GM18505 (cell line): ENCODE results near the gene KHDRBS2.

Source experiments
- ATAC-seq: cut with Tn5 transposase; IDR thresholded peaks from one replicate; pipeline ENCODE4 v1.9.1; 2021; ENCODE audit not compliant: unreplicated experiment
- POLR2A ChIP-seq: IDR thresholded peaks from 4 replicates; pipeline ENCODE4 v1.6.1; 2011; ENCODE audit warnings: borderline replicate concordance; ENCODE audit not compliant: insufficient read depth, insufficient read length; ENCODE audit errors: extremely low read depth

The KHDRBS2 gene

DNA sequence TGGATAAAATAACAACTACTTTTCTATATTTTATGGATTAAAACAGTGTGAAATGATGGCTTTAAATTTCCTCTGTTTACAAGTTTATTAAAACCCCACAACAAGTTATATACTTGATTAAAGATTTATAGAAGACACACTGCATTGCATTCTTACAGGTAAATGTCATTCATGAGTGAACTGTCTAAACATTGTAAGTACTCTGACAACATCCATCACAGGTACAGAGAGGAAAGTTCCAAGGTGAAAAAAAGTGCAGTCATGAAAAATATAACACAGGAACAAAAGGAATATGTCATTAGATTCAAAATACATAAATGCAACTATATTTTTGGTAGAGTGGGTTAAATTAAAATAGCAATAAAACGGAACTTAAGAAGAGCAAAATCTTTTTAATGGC is 156.9 kb downstream of the KHDRBS2 start:
- ATAC-seq: no peak
- TF ChIP-seq POLR2A: no peak

DNA sequence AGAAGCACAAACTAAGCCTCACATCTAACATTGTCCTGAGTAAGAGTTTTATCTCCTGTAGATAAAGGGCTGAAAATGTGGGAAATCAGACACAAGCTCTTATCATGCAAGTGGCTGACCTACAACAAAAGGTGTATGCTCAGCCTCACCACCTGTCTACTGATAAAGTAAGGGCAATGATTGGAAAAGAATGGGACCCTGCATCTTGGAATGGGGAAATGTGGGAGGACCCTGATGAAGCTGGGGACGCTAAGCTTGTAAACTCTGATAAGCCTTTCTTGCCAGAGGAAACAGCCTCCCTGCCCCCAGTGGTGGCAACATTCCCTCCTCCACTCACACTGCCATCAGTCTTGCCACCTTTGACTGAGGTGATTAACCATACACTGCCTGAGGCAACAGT is 166.6 kb downstream of the KHDRBS2 start:
- ATAC-seq: no peak
- no peak for TF ChIP-seq POLR2A

DNA sequence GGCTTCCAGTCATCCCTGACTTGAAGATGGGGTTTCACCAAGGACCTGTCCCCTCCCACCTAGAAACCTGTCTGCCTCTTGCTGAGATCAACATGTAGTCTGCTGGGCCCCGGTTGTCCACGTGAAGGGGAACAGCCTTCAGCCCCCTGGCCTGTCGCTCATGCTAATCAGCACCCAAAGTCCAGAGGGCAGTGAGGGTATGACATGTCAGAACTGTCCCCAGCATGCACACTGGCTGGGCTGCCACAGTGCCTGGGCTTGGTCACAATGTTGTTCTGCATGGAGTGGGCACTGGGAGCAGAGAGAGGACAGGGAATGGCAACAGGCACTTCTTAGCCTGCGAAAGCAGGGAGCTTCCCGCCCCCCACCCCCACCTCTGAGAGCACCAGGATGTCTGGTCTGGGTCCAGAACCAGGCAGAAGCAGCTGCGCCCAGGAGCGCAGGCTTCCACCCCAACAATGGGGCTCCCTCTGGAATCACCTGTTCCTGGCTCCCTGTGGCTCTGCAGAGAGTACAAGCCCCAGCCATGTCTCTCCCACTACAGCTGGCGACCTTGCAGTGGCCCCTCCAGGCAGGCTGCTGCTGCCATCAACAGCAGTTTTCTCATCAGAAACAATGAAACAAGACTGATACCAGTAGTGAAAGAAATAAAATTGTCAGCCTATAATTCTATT is 182.7 kb downstream of the KHDRBS2 start:
- ATAC-seq: no peak
- no peak for TF ChIP-seq POLR2A

DNA sequence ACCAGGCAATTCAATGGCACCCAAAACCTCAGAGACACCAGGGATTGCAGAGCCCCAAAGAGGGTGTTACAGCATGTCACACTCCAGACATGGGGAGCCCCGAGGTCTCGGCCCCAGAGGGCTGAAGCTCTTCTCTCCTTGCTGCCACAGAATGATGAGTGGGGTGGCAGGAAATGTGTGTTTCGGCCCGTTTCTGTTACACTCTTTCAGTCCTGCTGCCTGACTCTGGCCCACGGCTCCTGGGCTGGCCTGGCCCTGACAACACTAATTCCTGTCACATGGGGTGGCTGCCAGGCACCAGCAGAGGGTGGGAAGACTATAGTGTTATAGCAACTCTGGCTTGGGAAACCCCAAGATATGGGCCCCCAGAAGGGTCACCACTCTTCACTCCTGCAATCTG is 183.6 kb downstream of the KHDRBS2 start:
- no peak for ATAC-seq
- no peak for TF ChIP-seq POLR2A

DNA sequence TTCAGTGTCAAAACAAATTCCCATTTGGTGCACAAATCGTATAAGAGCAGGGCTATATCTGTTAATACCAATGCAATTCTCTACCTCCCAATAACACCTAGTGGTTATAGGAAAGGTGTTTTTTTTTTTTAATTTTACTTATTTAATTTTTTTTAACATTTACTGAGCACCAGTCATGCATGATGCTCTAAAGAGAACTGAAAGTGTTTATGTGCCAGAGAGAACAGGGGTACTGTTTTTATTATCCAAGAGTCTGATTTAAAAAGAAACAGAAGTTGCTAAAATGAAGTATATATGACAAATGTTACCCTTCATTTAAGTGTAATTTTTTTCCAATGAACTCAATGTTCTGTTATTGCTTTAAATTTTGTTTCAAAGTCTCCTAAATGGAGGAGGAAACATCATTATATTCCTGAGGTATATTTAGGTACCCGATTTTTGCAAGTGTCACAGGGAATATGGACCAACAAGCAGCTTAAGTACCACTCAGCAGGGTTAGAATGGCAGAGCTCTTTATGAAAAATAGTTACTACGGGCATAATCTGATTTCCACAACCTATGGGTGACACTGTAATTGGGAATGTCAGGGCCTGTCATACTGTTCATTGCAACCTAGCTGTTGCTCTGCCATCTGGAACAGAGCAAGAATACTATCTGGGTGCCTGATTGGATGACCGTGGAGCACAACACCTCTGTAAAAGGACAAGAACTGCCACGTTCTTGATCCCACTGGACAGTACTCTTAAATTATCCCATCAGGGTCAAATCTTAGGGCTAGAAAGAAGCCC is 195.4 kb downstream of the KHDRBS2 start:
- ATAC-seq: no peak
- no peak for TF ChIP-seq POLR2A

DNA sequence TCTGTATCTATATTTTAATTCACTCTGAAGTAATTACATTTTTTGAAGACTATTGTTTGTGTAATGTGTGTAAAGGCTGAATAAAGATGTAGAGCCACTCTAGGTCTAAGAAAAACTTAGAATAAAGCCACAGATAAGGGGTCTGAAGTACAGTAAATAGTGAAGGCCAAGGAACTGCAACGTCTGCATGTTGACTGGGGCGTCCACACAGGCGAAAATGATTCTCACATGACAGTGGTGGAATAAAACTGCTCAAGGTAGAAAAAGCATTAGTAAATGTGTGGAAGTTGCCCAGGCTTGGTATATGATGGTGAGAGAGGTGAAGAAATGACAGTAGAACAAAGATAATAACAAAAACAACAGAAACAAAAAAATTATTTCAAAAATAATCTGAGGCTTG is 196.2 kb downstream of the KHDRBS2 start:
- TF ChIP-seq POLR2A: no peak
- ATAC-seq: no peak

DNA sequence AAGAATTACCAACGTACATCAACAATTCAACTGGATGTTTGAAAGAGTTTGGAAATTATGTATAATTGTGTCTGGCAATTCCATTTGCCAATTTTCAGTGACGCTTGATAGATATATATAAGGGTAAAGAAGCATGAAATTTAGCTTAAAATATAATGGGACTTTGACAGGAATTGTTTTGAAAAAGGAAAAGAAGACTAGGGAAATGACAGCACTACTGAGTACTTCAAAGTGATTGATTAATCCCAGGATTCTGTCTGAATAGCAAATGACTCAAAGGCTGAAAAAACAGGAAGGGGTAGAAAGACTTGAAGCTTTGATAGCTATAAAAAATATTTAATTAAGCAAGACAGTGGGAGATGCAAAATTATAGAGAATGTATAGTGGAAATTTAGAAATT is 200.0 kb downstream of the KHDRBS2 start:
- ATAC-seq: no peak
- TF ChIP-seq POLR2A: no peak

DNA sequence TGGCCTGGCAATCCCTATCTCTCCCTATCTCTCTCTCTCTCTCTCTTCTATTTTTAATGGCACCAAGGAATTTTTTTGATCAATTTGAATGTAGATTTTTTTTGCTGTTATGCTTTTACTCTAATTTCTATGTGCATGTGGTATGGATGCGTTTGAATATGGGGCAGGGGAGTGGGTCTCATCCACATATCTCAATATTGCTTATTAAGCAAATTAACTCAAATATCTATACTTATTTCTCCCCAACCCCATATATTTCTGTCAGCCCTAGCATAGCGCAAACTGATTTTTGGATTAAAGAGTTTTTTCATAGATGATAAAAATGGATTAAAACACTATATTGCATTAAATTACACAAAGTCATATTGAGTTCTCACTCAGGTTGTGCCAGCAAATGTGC is 210.2 kb downstream of the KHDRBS2 start:
- no peak for TF ChIP-seq POLR2A
- ATAC-seq: no peak

DNA sequence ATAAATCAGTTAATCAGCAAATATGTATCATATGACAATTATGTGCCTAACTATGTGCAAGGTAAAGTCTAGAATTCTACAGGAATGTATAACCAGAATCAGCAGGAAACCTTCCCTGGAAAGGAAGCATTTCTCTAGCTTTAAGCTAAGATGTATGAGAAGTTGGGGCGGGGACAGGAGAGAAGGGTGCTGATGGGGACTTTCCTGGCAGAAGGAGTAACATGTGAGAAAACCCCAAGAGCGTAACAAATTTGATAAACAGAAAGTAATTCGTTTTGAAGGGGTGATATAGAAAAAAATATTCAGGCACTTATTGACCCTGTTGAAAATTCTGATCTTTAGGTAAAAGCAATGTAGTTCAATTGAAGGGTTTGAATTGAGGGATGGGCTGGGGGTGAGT is 226.1 kb downstream of the KHDRBS2 start:
- ATAC-seq: no peak
- no peak for TF ChIP-seq POLR2A

DNA sequence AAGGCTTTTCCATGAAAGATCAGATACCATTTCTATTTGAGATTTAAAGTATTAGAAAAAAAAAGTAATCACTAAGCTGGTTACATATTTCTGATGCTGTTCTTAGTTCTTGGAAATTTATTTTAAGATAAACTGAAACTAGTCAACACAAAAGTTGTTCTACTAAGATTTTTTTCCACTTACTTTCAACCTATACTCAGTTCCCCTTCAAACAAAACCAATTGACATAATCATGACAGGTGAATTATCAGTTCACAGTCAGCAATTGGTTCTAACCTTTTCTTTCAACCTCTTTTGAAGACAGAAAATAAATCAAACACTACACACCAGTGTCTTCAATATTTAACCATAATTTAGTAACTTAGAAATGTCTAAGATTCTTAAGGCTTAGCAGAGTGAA is 228.7 kb downstream of the KHDRBS2 start:
- no peak for ATAC-seq

DNA sequence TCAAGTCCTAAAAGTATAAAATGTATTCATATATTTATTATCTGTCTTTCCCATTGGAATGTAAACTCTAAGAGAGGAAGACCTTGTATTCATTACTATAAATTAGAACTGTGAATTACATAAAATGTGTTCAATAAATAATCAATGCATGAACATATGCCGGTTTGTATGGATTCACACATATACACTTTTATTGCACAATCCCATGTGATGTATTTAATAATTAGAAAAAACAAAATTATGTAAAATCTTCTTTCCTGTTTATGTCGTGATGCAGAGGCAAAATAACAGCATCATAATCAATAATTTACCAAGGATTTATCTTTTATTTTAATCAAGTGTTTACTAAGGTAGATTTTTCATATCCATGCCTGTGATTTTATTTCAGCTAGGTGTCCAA is 240.5 kb downstream of the KHDRBS2 start:
- TF ChIP-seq POLR2A: no peak
- ATAC-seq: no peak

More for the DNA sequence above, 228.7 kb downstream of the KHDRBS2 start:
- TF ChIP-seq POLR2A: no peak

DNA sequence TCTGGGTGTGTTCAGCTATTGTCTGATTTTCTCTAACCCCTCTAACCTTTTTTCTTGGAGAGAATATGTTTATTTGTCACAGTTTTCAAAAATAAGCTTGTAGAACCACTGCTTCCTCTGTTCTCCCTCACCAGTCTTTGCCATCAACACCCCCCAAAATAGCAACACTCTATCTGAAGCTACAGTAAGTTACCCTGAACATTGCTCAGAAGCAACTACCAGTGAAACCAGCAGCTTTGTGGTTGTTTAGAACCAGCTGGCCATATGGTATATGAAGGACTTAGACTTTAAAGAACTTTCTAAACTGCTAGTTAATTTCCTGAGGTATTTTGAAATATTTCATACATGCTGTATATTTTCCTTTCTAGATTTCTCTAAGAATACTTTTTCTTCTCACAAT is 242.9 kb downstream of the KHDRBS2 start:
- ATAC-seq: no peak

DNA sequence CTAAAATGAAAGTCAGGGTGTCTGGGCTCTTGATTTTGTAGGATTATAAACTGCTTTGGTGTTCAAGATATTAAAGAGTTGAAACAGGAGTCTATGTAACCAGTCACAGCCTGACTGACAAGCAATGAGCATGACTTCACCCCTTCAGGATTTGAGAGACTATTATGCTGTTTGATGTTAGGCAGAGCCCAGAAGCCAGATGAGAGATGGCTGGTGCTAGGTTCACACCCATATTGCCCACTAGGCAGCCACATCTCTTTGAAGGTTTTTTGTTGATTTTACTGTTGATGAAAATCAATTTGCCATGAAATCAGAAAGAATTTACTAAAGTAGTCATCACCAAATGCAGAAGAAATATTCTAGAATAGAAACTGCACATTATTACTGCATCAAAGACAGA is 243.6 kb downstream of the KHDRBS2 start:
- no peak for ATAC-seq
- TF ChIP-seq POLR2A: no peak

More for the DNA sequence above, 242.9 kb downstream of the KHDRBS2 start:
- no peak for TF ChIP-seq POLR2A

DNA sequence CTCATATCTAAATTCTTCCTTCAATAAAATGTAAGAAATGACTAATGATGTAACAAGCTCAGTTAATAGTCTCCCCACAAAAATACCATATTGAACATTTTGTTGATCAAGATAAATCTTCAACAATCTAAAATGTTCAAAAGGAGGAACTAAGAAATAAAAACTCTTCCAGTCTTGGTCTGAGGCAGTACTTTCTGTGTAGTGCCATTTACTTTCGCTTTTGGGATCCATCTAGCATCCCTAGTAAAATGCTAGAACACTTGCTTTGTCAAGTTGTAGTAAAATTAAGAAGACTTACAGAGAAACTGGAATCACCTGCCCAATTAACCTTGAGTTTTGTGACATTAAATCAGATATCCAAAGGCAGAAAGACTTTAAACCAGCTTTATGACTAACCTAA is 246.4 kb downstream of the KHDRBS2 start:
- TF ChIP-seq POLR2A: no peak
- no peak for ATAC-seq
